ENCODE measurements around the gene CRADD. TPM values are rescaled to one million over a fixed set of nuclear protein-coding genes. Genes with fewer than 3 reads are reported as not detected.
A peak's percentile ranks its signal among the peaks of the same experiment; 100 is the strongest.

The CRADD gene
- total and polyA plus RNA-seq, 4 donors: 6.3 to 28.9 (median 16.6) TPM

DNA sequence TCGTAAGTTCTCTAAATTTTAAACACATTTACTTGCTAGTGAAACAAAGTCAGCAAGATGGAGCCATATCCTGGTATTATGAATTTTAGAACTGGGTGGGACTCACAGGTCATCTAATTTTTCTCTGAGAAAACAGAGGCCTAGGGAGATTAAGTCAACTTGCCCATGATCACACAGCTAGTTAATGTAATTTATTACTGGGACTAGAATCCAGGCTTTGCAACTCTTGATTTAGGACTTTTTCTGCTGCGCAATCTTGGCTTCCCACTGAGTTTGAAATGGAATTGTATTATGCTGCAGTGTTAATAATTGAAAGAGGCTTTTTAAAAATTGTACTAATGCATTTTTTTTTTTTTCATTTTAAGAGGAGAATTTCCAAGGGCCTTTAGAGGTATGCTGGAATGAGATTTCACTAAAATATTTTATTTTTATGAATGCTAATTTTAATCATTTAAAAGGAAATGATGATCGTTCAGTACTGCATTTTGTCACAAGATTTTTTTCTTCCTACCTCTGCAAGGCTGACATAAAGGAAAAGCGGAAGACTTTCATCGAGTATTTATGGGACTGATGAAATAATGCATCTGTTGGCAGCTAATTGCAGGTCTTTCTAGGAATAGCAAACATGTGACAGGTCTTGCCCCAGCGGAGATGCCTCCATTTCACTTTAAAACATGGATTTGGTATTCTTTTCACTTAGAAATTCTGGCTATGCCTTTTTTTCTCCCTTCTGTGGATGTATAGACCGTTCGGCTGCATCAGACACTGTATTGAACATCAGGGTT, 9.6 kb downstream of the CRADD start:
- no peak for ATAC-seq (ENCODE audit: insufficient read depth, low FRiP score)

DNA sequence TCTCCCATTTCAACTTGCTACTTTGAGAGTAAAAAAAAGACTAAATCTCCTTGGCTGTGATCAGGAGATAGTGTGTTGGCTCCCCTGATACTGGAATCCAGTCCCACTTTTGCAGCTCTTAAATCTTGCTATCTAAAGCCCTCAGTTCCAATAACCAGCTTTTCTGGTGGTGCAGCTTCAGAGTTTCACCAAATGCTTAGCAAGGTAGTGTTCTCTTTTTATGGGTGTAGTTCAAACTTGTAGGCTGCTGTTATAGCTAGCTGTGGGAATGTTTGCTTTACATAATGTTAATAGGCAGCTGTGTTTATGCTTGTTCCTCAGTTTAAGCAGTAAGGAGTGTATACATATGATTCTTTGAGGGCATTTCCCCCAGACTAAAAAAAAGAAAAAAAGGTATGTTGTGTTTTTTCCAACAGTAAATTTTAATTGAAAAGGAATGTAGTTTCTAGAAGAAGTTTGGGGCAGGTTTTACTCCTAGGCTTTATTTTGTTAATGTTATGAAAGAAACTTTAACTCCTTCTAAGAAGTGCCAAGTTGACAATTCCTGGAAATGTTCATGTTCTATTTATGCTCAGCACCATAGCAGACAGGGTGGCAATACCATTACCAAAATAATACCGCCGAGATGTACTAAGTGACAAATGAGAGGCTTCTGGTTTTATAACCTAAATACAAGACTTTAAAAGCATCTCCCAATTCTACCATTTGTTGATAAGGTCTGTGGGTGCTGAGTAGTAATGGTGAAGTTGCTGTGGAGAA, 12.1 kb downstream of the CRADD start:
- TF ChIP-seq, protein P1, sequence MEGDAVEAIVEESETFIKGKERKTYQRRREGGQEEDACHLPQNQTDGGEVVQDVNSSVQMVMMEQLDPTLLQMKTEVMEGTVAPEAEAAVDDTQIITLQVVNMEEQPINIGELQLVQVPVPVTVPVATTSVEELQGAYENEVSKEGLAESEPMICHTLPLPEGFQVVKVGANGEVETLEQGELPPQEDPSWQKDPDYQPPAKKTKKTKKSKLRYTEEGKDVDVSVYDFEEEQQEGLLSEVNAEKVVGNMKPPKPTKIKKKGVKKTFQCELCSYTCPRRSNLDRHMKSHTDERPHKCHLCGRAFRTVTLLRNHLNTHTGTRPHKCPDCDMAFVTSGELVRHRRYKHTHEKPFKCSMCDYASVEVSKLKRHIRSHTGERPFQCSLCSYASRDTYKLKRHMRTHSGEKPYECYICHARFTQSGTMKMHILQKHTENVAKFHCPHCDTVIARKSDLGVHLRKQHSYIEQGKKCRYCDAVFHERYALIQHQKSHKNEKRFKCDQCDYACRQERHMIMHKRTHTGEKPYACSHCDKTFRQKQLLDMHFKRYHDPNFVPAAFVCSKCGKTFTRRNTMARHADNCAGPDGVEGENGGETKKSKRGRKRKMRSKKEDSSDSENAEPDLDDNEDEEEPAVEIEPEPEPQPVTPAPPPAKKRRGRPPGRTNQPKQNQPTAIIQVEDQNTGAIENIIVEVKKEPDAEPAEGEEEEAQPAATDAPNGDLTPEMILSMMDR (IDR thresholded peaks at IDR 0.05; ENCODE audit: control extremely low read depth, extremely low read depth): no peak
- peak; percentile 27 to 80 (median 61) for DNase-seq
- no peak overlapping the region for H3K27ac ChIP-seq (ENCODE audit: low read depth in 1 of 2, low read length in 1 of 2)

More for the DNA sequence above, 9.6 kb downstream of the CRADD start:
- Histone ChIP-seq H3K9ac (ENCODE audit: insufficient read depth in 1 of 2, low read length in 2 of 2) (no peak overlapping the region), H3K9me3 (ENCODE audit: control insufficient read depth in 4 of 4, insufficient read depth in 3 of 4, low read length in 3 of 4) (peaks cover 0 to 2% (median 0%) of the 10 kb centered on the region in 4 donors), H3K27me3 (ENCODE audit: control insufficient read depth in 3 of 3, insufficient read depth in 3 of 3, low read length in 2 of 3) (no peaks in the 10 kb centered on the region), H3K27ac (ENCODE audit: low read depth in 1 of 2, low read length in 1 of 2) (no peak overlapping the region), H3K36me3 (ENCODE audit: control insufficient read depth in 4 of 4, insufficient read depth in 4 of 4, low read length in 4 of 4) (no peaks in the 10 kb centered on the region), H3K4me1 (ENCODE audit: control insufficient read depth in 5 of 5, insufficient read depth in 5 of 5, low read length in 5 of 5) (peaks cover 3 to 15% (median 10%) of the 10 kb centered on the region in 5 donors), H3K4me3 (no peak overlapping the region)
- DNase-seq: no peak
- WGBS, 2 donors: 95 to 96% methylated on average over 8 of the region's 8 CpGs
- TF ChIP-seq, protein P1 (IDR thresholded peaks at IDR 0.05; ENCODE audit: control extremely low read depth, extremely low read depth): no peak

DNA sequence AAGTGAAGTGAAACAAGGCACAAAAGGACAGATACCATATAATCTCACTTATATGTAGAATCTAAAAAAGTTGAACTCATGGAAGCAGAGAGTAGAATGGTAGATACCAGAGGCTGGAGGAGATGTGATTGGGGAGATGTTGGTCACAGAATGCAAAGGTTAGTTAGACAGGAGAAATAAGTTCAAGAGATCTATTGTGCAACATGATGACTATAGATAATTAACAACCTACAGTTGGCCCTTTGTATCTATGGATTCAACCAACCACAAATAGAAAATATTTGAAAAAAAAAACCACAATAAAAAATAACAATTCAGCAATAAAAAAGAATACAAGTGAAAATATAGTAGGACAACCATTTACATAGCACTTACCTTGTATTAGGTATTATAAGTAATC, 19.3 kb downstream of the CRADD start:
- Histone ChIP-seq H3K9ac (ENCODE audit: insufficient read depth in 1 of 2, low read length in 2 of 2) (no peak overlapping the region), H3K27ac (ENCODE audit: low read depth in 1 of 2, low read length in 1 of 2) (no peak overlapping the region), H3K4me1 (ENCODE audit: control insufficient read depth in 5 of 5, insufficient read depth in 5 of 5, low read length in 5 of 5) (peaks cover 0 to 16% (median 5%) of the 10 kb centered on the region in 5 donors), H3K4me3 (no peak overlapping the region), H3K9me3 (ENCODE audit: control insufficient read depth in 4 of 4, insufficient read depth in 3 of 4, low read length in 3 of 4) (no peaks in the 10 kb centered on the region), H3K27me3 (ENCODE audit: control insufficient read depth in 3 of 3, insufficient read depth in 3 of 3, low read length in 2 of 3) (no peaks in the 10 kb centered on the region), H3K36me3 (ENCODE audit: control insufficient read depth in 4 of 4, insufficient read depth in 4 of 4, low read length in 4 of 4) (no peaks in the 10 kb centered on the region)
- DNase-seq (no peak), ATAC-seq (ENCODE audit: insufficient read depth, low FRiP score) (no peak)
- TF ChIP-seq, protein P1 (IDR thresholded peaks at IDR 0.05; ENCODE audit: control extremely low read depth, extremely low read depth): no peak

More for the DNA sequence above, 12.1 kb downstream of the CRADD start:
- WGBS, 2 donors: 67 to 75% methylated on average over 2 of the region's 2 CpGs
- no peaks in the 10 kb centered on the region for H3K9me3 ChIP-seq (ENCODE audit: control insufficient read depth in 4 of 4, insufficient read depth in 3 of 4, low read length in 3 of 4)
- no peaks in the 10 kb centered on the region for H3K27me3 ChIP-seq (ENCODE audit: control insufficient read depth in 3 of 3, insufficient read depth in 3 of 3, low read length in 2 of 3)
- H3K4me1 ChIP-seq (ENCODE audit: control insufficient read depth in 5 of 5, insufficient read depth in 5 of 5, low read length in 5 of 5): peaks cover 0 to 15% (median 3%) of the 10 kb centered on the region in 5 donors
- H3K36me3 ChIP-seq (ENCODE audit: control insufficient read depth in 4 of 4, insufficient read depth in 4 of 4, low read length in 4 of 4): no peaks in the 10 kb centered on the region
- no peak for ATAC-seq (ENCODE audit: insufficient read depth, low FRiP score)
- no peak overlapping the region for H3K4me3 ChIP-seq
- peak overlapping the region in 1 of 2 donors; percentile 26 for H3K9ac ChIP-seq (ENCODE audit: insufficient read depth in 1 of 2, low read length in 2 of 2)

All from lung (tissue), 12 donors.